Measurements from ENCODE around the gene SMAP2.
"Not testable (repeated sequence)": the region's sequence is repeated elsewhere in the genome, so short reads cannot be mapped to it uniquely, and the experiment has no call there.

Gene SMAP2

DNA sequence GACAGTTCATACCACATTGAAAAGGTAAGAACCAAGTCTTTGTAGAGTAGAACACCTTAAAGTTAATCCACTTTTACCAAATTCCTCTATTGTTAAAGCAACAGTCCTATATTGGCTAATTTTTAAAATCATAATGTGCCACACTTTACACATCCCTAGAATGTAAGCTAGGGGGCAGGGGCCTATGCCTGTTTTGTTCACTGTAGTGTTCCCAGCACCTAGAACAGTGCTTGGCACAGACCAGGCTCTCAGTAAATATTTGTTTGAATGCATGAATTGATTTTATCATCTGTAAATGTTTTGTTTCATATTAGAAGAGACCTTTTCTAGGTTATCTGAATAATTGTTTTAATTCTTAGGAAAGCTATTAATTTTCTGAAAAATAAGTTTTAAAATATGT lies 9.1 kb downstream of the SMAP2 start:
- Mint-ChIP-seq H3K9me3 (no peaks in the 10 kb centered on the region), H3K4me3 (peak overlapping the region; percentile 84), H3K27me3 (ENCODE audit: low read depth) (no peaks in the 10 kb centered on the region), H3K4me1 (ENCODE audit: low read depth) (peaks cover 74% of the 10 kb centered on the region), H3K27ac (peak overlapping the region; percentile 98), H3K36me3 (ENCODE audit: low read depth) (peaks cover 37% of the 10 kb centered on the region)

DNA sequence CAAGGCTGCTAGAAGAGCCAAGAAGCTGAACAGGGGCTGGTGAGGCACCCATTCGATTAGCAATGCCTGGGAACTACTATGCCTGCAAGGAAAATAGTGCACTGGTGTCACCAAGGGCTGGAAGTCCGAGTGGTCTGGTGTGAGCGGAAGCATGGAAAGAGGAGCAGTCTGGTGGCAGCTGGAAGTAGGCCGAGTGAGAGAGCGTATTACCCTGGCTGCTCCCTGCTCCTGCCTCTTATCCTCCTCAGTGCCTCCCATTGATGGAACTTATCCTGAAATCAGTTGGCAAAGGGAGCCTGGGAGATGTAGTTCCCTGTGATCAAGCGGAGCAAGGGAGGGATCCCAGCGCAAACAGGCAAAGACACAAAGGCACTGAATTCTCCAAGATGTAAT lies 9.6 kb downstream of the SMAP2 start:
- Mint-ChIP-seq H3K9me3 (no peaks in the 10 kb centered on the region), H3K36me3 (ENCODE audit: low read depth) (peaks cover 36% of the 10 kb centered on the region), H3K4me1 (ENCODE audit: low read depth) (peaks cover 73% of the 10 kb centered on the region), H3K4me3 (peak overlapping the region; percentile 84), H3K27ac (peak overlapping the region; percentile 98), H3K27me3 (ENCODE audit: low read depth) (no peaks in the 10 kb centered on the region)

DNA sequence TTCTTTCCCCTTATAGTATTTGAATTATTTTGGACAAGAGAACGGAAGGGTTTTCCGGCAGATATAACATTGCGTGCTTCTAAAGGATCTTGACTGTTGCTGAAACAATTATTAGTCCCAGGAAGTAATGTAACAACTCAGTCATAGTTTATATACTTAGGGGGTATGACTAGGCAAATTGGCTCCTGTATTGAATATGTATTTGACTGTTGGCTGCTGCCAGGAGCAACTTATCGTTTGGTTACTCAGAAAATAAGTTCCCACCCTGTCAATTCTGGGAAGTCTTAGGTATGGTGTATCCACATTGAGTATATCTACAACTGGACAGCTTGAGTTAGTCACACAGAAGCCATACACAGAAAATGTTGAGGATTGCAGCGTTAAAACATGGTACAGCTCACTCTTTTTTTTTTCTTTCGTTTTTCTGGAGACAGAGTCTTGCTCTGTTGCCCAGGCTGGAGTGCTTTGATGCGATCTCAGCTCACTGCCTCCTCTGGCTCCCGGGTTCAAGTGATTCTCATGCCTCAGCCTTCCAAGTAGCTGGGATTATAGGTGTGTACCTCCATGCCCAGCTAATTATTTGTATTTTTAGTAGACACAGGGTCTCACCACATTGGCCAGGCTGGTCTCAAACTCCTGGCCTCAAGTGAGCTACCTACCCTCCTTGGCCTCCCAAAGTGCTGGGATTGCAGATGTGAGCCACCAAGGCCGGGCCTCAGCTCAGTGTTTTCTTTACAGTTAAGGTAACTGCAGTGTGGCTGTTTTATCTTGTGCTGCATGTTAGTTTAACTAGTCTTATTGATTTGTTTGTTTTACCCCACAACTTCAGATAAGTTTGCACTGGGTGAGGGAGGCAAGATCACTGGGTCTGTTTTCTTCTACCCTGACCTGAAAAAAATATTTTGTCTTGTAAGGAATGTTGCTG lies 10.2 kb downstream of the SMAP2 start:
- peak overlapping the region; percentile 84 for H3K4me3 Mint-ChIP-seq
- peaks cover 72% of the 10 kb centered on the region for H3K4me1 Mint-ChIP-seq (ENCODE audit: low read depth)
- H3K9me3 Mint-ChIP-seq: no peaks in the 10 kb centered on the region
- no peaks in the 10 kb centered on the region for H3K27me3 Mint-ChIP-seq (ENCODE audit: low read depth)
- H3K27ac Mint-ChIP-seq: peak overlapping the region; percentile 98
- peaks cover 37% of the 10 kb centered on the region for H3K36me3 Mint-ChIP-seq (ENCODE audit: low read depth)

DNA sequence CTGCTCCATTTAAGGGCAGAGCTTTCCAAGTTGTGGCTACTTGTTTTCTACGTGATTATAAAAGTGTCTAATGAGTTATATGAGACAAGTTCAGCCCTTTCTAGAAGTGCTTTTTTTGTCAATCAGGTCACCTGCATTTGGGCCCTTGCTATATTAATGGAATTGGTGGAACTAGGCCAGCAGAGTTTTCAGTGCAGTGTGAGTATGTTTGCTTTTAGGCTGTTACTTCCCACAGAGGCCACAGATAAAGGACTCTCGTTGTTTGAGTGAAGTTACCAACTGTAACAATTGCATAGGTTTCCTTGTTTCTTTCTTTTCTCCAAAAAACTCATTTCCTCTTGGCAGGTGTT lies 10.9 kb downstream of the SMAP2 start:
- Mint-ChIP-seq H3K4me1 (ENCODE audit: low read depth) (peaks cover 78% of the 10 kb centered on the region), H3K27me3 (ENCODE audit: low read depth) (no peaks in the 10 kb centered on the region), H3K4me3 (peak overlapping the region; percentile 84), H3K27ac (peak overlapping the region; percentile 98), H3K36me3 (ENCODE audit: low read depth) (peaks cover 42% of the 10 kb centered on the region), H3K9me3 (no peaks in the 10 kb centered on the region)

DNA sequence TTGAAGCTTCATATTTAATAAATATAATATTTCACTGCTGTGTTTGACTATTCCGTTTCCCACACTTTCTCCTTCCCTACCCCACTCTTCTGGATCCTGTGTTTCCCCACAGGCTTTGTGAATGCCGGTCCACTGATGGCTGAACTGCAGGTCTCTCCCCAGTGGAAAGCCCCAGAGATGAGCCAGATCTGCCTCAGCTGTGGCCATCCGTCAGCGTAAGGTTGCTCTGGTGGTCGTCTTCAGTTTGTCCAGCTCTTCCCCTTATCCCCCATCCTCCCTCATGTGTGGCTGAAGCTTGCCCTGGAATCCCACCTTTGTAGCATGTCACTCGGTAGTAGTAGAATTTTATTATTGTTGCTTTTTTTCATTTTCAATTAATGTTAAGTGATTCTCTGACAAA lies 11.4 kb downstream of the SMAP2 start:
- Mint-ChIP-seq H3K4me1 (ENCODE audit: low read depth) (peaks cover 80% of the 10 kb centered on the region), H3K9me3 (no peaks in the 10 kb centered on the region), H3K27ac (peak overlapping the region; percentile 98), H3K4me3 (peak overlapping the region; percentile 84), H3K27me3 (ENCODE audit: low read depth) (no peaks in the 10 kb centered on the region), H3K36me3 (ENCODE audit: low read depth) (peaks cover 43% of the 10 kb centered on the region)

DNA sequence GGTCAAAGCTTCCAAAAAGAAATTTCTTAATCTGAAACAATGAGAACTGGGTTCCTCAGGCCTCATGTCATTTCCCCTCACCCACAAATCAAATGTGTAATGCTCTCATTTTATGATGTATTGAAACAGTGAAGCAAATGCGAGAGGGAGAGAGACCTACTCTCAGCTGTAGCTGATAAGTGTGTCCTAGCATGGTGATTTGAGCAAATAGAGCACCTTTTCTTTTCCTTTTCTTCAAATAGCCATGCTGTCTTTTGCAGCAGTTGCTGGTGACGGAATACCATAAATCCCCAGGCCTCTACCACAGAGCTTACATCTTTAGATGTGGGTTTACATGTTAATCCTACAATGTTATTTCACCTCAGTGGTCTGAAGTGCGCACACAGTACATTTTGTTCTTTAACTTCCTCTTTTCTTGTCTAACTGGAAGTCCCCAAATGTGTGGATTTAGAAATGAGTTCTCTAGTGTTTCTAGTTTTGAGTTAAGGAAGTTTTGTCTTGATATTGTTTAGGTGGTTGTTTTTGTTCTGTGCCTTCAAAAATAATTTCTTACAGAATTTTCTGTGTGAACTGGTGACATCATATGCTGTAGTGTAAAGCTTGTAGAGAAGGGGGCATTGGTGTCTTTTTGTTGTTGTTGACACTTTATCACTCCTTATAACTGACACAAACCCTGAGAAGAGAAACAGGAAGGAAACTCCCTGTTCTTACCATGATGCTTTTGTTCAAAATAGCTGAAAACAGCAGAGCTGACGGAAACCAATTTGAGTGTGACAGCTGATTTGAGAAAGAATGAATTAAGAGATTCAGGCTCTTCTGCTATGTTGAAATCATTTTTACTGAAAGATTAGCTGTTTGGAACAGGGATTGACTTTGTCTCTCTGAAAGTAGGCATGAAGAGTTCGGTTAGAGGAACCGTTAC lies 12.2 kb downstream of the SMAP2 start:
- no peaks in the 10 kb centered on the region for H3K9me3 Mint-ChIP-seq
- peaks cover 48% of the 10 kb centered on the region for H3K36me3 Mint-ChIP-seq (ENCODE audit: low read depth)
- peak overlapping the region; percentile 84 for H3K4me3 Mint-ChIP-seq
- H3K4me1 Mint-ChIP-seq (ENCODE audit: low read depth): peaks cover 81% of the 10 kb centered on the region
- peak overlapping the region; percentile 98 for H3K27ac Mint-ChIP-seq
- no peaks in the 10 kb centered on the region for H3K27me3 Mint-ChIP-seq (ENCODE audit: low read depth)

DNA sequence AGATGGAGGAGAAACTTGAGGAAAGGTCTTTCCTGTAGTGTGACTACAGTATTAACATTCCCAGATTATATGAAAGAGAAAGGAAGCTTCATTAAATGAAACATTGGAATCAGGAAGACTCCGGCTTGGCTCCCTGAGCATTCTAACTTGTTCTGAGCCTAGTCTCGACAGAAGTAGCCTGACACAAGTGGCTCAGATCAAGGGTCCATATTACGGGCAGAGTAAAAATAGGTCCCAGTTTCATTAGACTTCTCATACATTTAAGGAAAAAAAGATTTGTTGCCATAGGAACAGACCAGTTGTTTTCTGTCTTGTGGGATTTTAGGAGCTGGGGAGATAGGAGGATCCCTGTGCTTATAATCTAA lies 12.8 kb downstream of the SMAP2 start:
- Mint-ChIP-seq H3K27ac (peak overlapping the region; percentile 98), H3K4me1 (ENCODE audit: low read depth) (peaks cover 81% of the 10 kb centered on the region), H3K27me3 (ENCODE audit: low read depth) (no peaks in the 10 kb centered on the region), H3K4me3 (peak overlapping the region; percentile 84), H3K36me3 (ENCODE audit: low read depth) (peaks cover 50% of the 10 kb centered on the region), H3K9me3 (no peaks in the 10 kb centered on the region)

DNA sequence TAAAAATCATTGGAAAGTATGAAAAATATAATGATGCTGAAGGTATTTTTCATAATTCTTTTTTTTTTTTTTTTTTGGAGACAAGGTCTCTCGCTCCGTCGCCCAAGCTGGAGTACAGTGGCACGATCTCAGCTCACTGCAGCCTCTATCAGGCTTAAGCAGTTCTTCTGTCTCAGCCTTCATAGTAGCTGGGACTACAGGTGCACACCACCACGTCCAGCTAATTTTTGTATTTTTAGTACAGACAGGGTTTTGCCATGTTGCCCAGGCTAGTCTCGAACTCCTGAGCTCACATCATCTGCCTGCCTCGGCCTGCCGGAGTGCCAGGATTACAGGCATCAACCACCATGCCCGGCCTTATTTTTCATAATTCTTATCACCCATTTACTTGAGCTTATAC lies 13.3 kb downstream of the SMAP2 start:
- Mint-ChIP-seq H3K4me1 (ENCODE audit: low read depth) (peaks cover 81% of the 10 kb centered on the region), H3K4me3 (peak overlapping the region; percentile 84), H3K27me3 (ENCODE audit: low read depth) (no peaks in the 10 kb centered on the region), H3K36me3 (ENCODE audit: low read depth) (peaks cover 52% of the 10 kb centered on the region), H3K9me3 (no peaks in the 10 kb centered on the region), H3K27ac (peak overlapping the region; percentile 98)

DNA sequence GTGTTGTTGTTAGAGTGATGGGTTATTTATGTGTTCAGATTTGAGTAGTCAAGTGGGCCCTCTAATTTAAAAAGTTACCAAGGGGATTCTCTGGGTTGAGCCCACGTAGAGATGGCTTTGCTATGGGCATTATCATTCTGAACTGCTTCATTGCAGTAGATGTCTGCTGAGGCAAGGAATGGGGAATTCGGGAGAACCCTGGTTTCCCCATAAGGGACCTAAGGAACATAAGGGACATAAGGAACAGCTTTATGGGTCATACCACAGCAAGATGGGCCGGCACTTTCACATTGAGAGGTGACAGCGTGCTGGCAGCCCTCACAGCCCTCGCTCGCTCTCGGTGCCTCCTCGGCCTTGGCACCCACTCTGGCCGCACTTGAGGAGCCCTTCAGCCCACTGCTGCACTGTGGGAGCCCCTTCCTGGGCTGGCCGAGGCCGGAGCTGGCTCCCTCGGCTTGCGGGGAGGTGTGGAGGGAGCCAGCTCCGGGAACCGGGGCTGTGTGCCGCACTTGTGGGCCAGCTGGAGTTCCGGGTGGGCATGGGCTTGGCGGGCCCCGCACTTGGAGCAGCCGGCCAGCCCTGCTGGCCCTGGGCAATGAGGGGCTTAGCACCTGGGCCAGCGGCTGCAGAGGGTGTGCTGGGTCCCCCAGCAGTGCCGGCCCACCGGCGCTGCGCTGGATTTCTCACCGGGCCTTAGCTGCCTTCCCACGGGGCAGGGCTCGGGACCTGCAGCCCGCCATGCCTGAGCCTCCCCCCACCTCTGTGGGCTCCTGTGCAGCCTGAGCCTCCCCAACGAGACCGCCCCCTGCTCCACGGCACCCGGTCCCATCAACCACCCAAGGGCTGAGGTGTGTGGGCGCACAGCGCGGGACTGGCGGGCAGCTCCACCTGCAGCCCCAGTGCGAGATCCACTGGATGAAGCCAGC lies 14.1 kb downstream of the SMAP2 start:
- H3K27me3 Mint-ChIP-seq (ENCODE audit: low read depth); H3K9me3 Mint-ChIP-seq: not testable (repeated sequence)
- Mint-ChIP-seq H3K4me3 (peak overlapping the region; percentile 92), H3K27ac (peak overlapping the region; percentile 98), H3K36me3 (ENCODE audit: low read depth) (peaks cover 47% of the 10 kb centered on the region), H3K4me1 (ENCODE audit: low read depth) (peaks cover 82% of the 10 kb centered on the region)

DNA sequence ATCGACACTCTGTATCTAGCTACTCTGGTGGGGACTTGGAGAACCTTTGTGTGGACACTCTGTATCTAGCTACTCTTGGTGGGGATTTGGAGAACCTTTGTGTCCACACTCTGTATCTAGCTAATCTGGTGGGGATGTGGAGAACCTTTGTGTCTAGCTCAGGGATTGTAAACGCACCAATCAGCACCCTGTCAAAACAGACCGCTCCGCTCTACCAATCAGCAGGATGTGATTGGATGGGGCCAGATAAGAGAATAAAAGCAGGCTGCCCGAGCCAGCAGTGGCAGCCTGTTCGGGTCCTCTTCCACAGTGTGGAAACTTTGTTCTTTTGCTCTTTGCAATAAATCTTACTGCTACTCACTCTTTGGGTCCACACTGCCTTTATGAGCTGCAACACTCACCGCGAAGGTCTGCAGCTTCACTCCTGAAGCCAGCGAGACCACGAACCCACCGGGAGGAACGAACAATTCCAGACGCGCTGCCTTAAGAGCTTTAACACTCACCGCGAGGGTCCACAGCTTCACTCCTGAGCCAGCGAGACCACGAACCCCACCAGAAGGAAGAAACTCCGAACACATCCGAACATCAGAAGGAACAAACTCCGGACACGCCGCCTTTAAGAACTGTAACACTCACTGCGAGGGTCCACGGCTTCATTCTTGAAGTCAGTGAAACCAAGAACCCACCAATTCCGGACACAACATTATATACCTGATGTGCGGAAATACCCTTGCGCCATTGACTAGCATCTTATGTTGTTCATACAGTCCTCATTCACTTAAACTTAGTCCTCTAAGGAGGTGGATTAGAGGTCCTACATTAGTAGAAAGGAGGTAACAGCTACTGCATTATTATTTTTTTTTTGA lies 15.2 kb downstream of the SMAP2 start:
- peaks cover 75% of the 10 kb centered on the region for H3K4me1 Mint-ChIP-seq (ENCODE audit: low read depth)
- H3K27ac Mint-ChIP-seq: peak overlapping the region; percentile 97
- not testable (repeated sequence) for H3K27me3 Mint-ChIP-seq (ENCODE audit: low read depth); H3K9me3 Mint-ChIP-seq
- peaks cover 40% of the 10 kb centered on the region for H3K36me3 Mint-ChIP-seq (ENCODE audit: low read depth)
- peak overlapping the region; percentile 92 for H3K4me3 Mint-ChIP-seq

DNA sequence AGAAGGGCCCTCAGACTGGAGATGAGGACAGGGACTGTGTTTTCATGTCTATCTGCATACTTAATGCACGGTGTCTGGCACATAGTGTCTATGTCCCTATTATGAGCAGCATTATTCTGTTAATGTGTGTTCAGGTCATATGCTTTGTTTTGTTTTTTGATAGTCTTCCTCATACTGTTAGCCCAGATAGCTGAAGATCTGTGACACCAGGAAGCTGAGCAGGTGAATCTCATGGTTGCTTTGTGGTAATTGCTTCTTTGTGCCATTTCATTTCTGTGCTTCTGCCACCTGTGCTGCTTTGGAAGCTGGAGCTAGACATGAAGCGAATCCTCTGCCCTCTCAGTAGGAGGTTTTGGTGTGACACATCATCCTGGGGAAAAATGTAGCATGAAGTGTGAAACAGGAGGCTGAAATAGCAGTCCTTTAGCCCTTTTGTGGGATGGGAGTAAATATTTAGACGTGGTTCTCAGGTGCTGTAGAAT lies 15.8 kb downstream of the SMAP2 start:
- peaks cover 37% of the 10 kb centered on the region for H3K36me3 Mint-ChIP-seq (ENCODE audit: low read depth)
- no peaks in the 10 kb centered on the region for H3K27me3 Mint-ChIP-seq (ENCODE audit: low read depth)
- peak overlapping the region; percentile 92 for H3K4me3 Mint-ChIP-seq
- H3K9me3 Mint-ChIP-seq: no peaks in the 10 kb centered on the region
- peaks cover 75% of the 10 kb centered on the region for H3K4me1 Mint-ChIP-seq (ENCODE audit: low read depth)
- H3K27ac Mint-ChIP-seq: peak overlapping the region; percentile 97

DNA sequence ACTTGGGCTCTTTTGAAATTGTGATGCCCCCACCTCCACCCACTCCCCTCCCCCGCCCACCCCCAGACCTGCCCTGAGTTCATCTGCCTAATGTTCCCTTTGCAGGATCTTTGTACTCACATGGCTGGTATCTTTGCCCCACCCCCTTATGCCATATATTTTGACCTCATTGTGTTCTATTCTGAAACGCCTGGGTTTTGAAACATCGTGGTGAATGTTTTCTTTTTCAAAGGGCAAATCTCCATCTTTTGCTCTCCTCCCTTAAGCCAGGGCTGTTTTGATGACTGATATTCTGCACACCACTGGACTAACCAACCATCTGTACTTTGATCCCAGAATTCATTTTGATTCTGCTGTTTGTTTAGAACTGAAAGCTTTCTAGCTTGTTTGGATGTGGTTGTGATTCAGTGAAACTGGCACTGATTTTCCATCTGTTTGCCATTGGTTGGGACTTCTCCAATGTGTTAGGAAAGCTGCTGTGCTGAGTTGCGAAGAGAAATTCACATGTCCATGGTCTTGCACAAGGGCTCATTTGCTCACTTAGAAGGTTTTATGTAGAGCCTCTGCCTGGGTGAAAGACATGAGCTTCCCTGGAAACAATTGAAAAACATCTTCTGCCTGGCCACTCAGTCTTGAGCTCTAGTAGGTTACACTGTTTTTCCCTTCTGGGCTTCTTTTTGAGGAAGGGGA lies 16.5 kb downstream of the SMAP2 start:
- Mint-ChIP-seq H3K27ac (peak overlapping the region; percentile 97), H3K27me3 (ENCODE audit: low read depth) (no peaks in the 10 kb centered on the region), H3K36me3 (ENCODE audit: low read depth) (peaks cover 38% of the 10 kb centered on the region), H3K4me3 (peak overlapping the region; percentile 92), H3K9me3 (no peaks in the 10 kb centered on the region), H3K4me1 (ENCODE audit: low read depth) (peaks cover 75% of the 10 kb centered on the region)

DNA sequence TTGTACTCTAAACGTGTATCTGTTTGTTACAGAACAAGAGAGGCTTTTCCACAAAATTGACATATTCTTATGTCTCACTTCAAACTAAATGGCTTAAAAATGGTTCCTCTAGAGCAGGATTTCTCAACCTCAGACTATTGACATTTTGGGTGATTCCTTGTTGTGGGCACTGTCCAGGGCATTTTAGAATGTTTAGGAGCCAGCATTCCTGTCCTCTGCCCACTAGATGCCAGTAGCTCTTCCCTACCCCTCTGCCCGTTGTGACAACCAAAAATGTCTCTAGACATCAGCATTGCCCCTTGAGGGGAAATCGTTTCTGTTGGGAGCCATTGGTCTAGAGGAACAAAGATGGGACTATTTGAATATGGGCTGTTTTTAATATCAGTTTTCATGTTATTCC lies 17.3 kb downstream of the SMAP2 start:
- Mint-ChIP-seq H3K27ac (peak overlapping the region; percentile 97), H3K4me1 (ENCODE audit: low read depth) (peaks cover 74% of the 10 kb centered on the region), H3K27me3 (ENCODE audit: low read depth) (no peaks in the 10 kb centered on the region), H3K36me3 (ENCODE audit: low read depth) (peaks cover 40% of the 10 kb centered on the region), H3K9me3 (no peaks in the 10 kb centered on the region), H3K4me3 (peak overlapping the region; percentile 45)

All from T-helper 1 cell treated with Interleukin-12 subunit alpha and Interleukin-12 subunit beta and Interleukin-4 antibody, amounts not matched to agents 30 μg/mL and 1 μg/mL, for 36 hours (primary cell).